ENCODE results near the gene CTTN.

CTTN gene

GRCh38 chr11:70477609-70478008 lies 79.3 kb downstream of the CTTN start:
- DNase-seq = peak; percentile 90 to 95

- peak in 1 of 2 experiments; percentile 15 for DNase-seq
These were observed 80.0 kb downstream of the CTTN start for GRCh38 chr11:70478166-70478890.

- DNase-seq = no peak
These were observed 82.4 kb downstream of the CTTN start for GRCh38 chr11:70480711-70481110.

GRCh38 chr11:70481625-70482528 lies 83.5 kb downstream of the CTTN start:
- DNase-seq = no peak

GRCh38 chr11:70482529-70482917 lies 84.2 kb downstream of the CTTN start:
- peak in 1 of 2 experiments; percentile 38 for DNase-seq

GRCh38 chr11:70483077-70483861 lies 84.9 kb downstream of the CTTN start:
- DNase-seq = peak in 1 of 2 experiments; percentile 20

GRCh38 chr11:70483917-70484316 lies 85.6 kb downstream of the CTTN start:
- peak; percentile 29 to 68 for DNase-seq

- DNase-seq = no peak
These were observed 87.1 kb downstream of the CTTN start for GRCh38 chr11:70485326-70486025.

- DNase-seq = no peak
These were observed 87.7 kb downstream of the CTTN start for GRCh38 chr11:70486026-70486415.

Data from NCI-H524 (cell line).